B cell (primary cell): ENCODE measurements around the gene DAB2IP.

Experiments used
- EZH2 ChIP-seq: IDR thresholded peaks from 2 replicates; pipeline ENCODE4 v1.6.1; 2012; ENCODE audit warnings: borderline replicate concordance, low read depth, mild to moderate bottlenecking, moderate library complexity, low read length; ENCODE audit not compliant: insufficient read depth, poor library complexity, severe bottlenecking
- TF ChIP-seq, protein P1 (sequence below): fragments of 200-600 bp; IDR thresholded peaks from one replicate; pipeline ENCODE4 v1.8.0; 2022; ENCODE audit warnings: antibody characterized with exemption, mild to moderate bottlenecking

GRCh38 chr9:121774715-121775613 is 123.5 kb downstream of the DAB2IP start:
- TF ChIP-seq, protein P1, sequence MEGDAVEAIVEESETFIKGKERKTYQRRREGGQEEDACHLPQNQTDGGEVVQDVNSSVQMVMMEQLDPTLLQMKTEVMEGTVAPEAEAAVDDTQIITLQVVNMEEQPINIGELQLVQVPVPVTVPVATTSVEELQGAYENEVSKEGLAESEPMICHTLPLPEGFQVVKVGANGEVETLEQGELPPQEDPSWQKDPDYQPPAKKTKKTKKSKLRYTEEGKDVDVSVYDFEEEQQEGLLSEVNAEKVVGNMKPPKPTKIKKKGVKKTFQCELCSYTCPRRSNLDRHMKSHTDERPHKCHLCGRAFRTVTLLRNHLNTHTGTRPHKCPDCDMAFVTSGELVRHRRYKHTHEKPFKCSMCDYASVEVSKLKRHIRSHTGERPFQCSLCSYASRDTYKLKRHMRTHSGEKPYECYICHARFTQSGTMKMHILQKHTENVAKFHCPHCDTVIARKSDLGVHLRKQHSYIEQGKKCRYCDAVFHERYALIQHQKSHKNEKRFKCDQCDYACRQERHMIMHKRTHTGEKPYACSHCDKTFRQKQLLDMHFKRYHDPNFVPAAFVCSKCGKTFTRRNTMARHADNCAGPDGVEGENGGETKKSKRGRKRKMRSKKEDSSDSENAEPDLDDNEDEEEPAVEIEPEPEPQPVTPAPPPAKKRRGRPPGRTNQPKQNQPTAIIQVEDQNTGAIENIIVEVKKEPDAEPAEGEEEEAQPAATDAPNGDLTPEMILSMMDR, result no peak
- TF ChIP-seq EZH2, result no peak
